Breast epithelium (tissue), 3 donors: Measurements from ENCODE around the gene QRICH2.

Experiments
- POLR2A ChIP-seq: fragments of 450-650 bp; IDR thresholded peaks from one replicate; pipeline ENCODE4 v1.6.1; 2016; ENCODE audit warnings: antibody characterized with exemption, mild to moderate bottlenecking, moderate library complexity
- POLR2AphosphoS5 ChIP-seq, 3 donors: sonication (generic); formaldehyde crosslinking; IDR thresholded peaks; one replicate each; pipeline ENCODE4 v1.6.1; 2017; ENCODE audit warnings: antibody characterized with exemption in 3 of 3
- TF ChIP-seq, protein P1 (sequence below), 3 donors: fragments of 450-650 bp; IDR thresholded peaks; one replicate each; pipeline ENCODE4 v1.5.1; 2016 to 2017; ENCODE audit warnings: antibody characterized with exemption in 3 of 3, mild to moderate bottlenecking in 3 of 3, moderate library complexity in 3 of 3

DNA sequence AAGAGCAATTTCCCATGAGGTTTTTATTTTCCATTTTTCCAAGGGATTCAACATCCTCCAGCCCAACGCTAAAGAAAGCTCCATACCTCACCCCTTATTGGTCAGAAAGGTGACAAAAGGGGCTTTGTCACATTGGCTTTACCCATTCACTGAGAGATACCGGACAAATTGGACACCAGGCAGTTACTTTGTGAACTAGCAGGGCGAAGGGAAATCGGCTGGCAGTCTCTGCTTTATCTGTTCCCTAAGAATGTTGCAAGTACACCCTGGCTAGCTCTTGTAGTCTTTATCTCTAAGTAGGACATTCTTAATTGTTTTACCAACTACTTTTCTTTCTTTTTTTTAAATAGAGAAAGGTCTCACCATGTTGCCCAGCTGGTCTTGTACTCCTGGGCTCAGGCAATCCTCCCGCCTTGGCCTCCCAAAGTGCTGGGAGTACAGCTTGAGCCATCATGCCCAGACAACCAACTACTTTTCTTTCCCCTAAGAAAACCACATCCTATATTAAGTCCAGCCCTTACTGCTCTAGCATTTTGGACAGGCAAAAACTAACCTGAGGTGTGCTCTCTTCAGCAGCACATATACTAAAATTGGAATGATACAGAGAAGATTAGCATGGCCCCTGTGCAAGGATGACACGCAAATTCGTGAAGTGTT lies 28.8 kb upstream of the QRICH2 start:
- TF ChIP-seq, protein P1, sequence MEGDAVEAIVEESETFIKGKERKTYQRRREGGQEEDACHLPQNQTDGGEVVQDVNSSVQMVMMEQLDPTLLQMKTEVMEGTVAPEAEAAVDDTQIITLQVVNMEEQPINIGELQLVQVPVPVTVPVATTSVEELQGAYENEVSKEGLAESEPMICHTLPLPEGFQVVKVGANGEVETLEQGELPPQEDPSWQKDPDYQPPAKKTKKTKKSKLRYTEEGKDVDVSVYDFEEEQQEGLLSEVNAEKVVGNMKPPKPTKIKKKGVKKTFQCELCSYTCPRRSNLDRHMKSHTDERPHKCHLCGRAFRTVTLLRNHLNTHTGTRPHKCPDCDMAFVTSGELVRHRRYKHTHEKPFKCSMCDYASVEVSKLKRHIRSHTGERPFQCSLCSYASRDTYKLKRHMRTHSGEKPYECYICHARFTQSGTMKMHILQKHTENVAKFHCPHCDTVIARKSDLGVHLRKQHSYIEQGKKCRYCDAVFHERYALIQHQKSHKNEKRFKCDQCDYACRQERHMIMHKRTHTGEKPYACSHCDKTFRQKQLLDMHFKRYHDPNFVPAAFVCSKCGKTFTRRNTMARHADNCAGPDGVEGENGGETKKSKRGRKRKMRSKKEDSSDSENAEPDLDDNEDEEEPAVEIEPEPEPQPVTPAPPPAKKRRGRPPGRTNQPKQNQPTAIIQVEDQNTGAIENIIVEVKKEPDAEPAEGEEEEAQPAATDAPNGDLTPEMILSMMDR (IDR thresholded peaks at IDR 0.05) = no peak
- no peak for TF ChIP-seq POLR2A
- TF ChIP-seq POLR2AphosphoS5 (IDR thresholded peaks at IDR 0.05) = no peak
